Caco-2 (cell line): Measurements from ENCODE around the gene CRADD. TPM values are rescaled to one million over a fixed set of nuclear protein-coding genes. Genes with fewer than 3 reads are reported as not detected.

Experiments
- BruUV-seq: library from RNA; stranded (reverse); fragments of 400-500 nt; replicated peaks from 2 replicates; lab custom pipeline; 2021; lab: Mats Ljungman, UMichigan
- CTCF ChIA-PET: fragments of 300-600 bp; sonication (Branson Sonifier 250); formaldehyde crosslinking; loops from one replicate; lab custom pipeline; 2022; ENCODE audit warnings: antibody characterized with exemption; lab: Charles Lee
- POLR2A ChIA-PET: fragments of 300-600 bp; sonication (Branson Sonifier 250); formaldehyde crosslinking; loops from one replicate; lab custom pipeline; 2022; ENCODE audit warnings: antibody characterized with exemption; lab: Charles Lee
- DNase-seq, 2 experiments: peaks; one replicate each; pipeline versions ENCODE4 v3.0.0 to v3.0.0-alpha.2; 2020 to 2022
- H3K27me3 ChIP-seq: replicated peaks from 2 replicates; pipeline ENCODE4 v1.6.0; 2011; ENCODE audit warnings: low read length; ENCODE audit not compliant: control insufficient read depth, insufficient read depth
- H3K36me3 ChIP-seq: 2 replicates; pipeline ENCODE4 v1.5.1; 2011; ENCODE audit warnings: low read length; ENCODE audit not compliant: control insufficient read depth, insufficient read depth
- H3K4me1 ChIP-seq: fragments of 250-450 bp; sonication (Bioruptor Pico); 2 replicates; pipeline ENCODE4 v1.5.1; 2020; ENCODE audit warnings: mild to moderate bottlenecking
- H3K4me3 ChIP-seq: 2 replicates; pipeline ENCODE4 v1.5.1; 2011; ENCODE audit warnings: low read depth, mild to moderate bottlenecking, control low read depth, low read length
- H3K9me3 ChIP-seq: fragments of 250-450 bp; sonication (Bioruptor Pico); 2 replicates; pipeline ENCODE4 v1.5.1; 2020; ENCODE audit warnings: mild to moderate bottlenecking, moderate library complexity
- H3K27ac Mint-ChIP-seq: one replicate; pipeline ENCODE4 v1.8.0; 2022; ENCODE audit warnings: mixed read lengths; ENCODE audit not compliant: unreplicated experiment
- H3K27me3 Mint-ChIP-seq: one replicate; pipeline ENCODE4 v1.8.0; 2022; ENCODE audit warnings: mixed read lengths; ENCODE audit not compliant: insufficient read depth, unreplicated experiment
- H3K36me3 Mint-ChIP-seq: one replicate; pipeline ENCODE4 v1.8.0; 2022; ENCODE audit warnings: mild to moderate bottlenecking, mixed read lengths; ENCODE audit not compliant: insufficient read depth, unreplicated experiment
- H3K4me1 Mint-ChIP-seq: one replicate; pipeline ENCODE4 v1.8.0; 2022; ENCODE audit warnings: low read depth, mixed read lengths; ENCODE audit not compliant: unreplicated experiment
- H3K4me3 Mint-ChIP-seq: one replicate; pipeline ENCODE4 v1.8.0; 2022; ENCODE audit warnings: mild to moderate bottlenecking, moderate library complexity, mixed read lengths; ENCODE audit not compliant: unreplicated experiment
- H3K9me3 Mint-ChIP-seq: one replicate; pipeline ENCODE4 v1.8.0; 2022; ENCODE audit warnings: mixed read lengths; ENCODE audit not compliant: unreplicated experiment
- CTCF ChIP-seq, 2 experiments: fragments of 200-600 bp in 1 of 2; IDR thresholded peaks; 1 replicate in 1 of 2; 2 replicates in 1 of 2; pipeline versions ENCODE4 v1.5.1 to v1.8.0; 2011 to 2022; ENCODE audit warnings: antibody characterized with exemption in 1 of 2, control low read depth in 1 of 2, inconsistent platforms in 1 of 2, low read depth in 1 of 2, low read length in 1 of 2, mild to moderate bottlenecking in 1 of 2, moderate library complexity in 1 of 2; ENCODE audit not compliant: insufficient read depth in 1 of 2, severe bottlenecking in 1 of 2, unreplicated experiment in 1 of 2
- intact Hi-C: fragments of 100-400 bp; cut with micrococcal nuclease; formaldehyde crosslinking; loops from one replicate; pipeline ENCODE4 v1.10.0; 2022; ENCODE audit not compliant: unreplicated experiment
- total RNA-seq: library from RNA; stranded (reverse); gene quantifications from 2 replicates; pipeline ENCODE4 v1.2.3, GENCODE V29; 2022

CRADD gene
- total RNA-seq, 1 experiment from 2014 or later, result 29.2 TPM

GRCh38 chr12:93723568-93723930 is 46.4 kb downstream of the CRADD start:
- H3K9me3 ChIP-seq, result peaks cover 13% of the 10 kb centered on the region
- ChIA-PET POLR2A (no interaction called here), CTCF (no interaction called here)
- peaks cover 22% of the 10 kb centered on the region for H3K36me3 Mint-ChIP-seq
- DNase-seq, result no peak
- no TSS peak for BruUV-seq
- no peak for TF ChIP-seq CTCF (IDR thresholded peaks at IDR 0.05; ENCODE audit: insufficient read depth in 1 of 2, low read depth in 1 of 2, low read length in 1 of 2, severe bottlenecking in 1 of 2, unreplicated experiment in 1 of 2)
- H3K9me3 Mint-ChIP-seq, result peaks cover 39% of the 10 kb centered on the region
- peaks cover 10% of the 10 kb centered on the region for H3K4me1 Mint-ChIP-seq
- no peaks in the 10 kb centered on the region for H3K36me3 ChIP-seq
- H3K27me3 Mint-ChIP-seq, result no peaks in the 10 kb centered on the region
- H3K4me3 Mint-ChIP-seq, result no peak overlapping the region
- H3K4me1 ChIP-seq, result 0 out of 2 replicates have a peak, but pooled peaks cover 4% of the 10 kb centered on the region
- no peak overlapping the region for H3K4me3 ChIP-seq
- no peaks in the 10 kb centered on the region for H3K27me3 ChIP-seq
- intact Hi-C loops, result no loop called here
- peak overlapping the region; percentile 28 for H3K27ac Mint-ChIP-seq

- POLR2A ChIA-PET, result no interaction called here
- Mint-ChIP-seq H3K4me3 (no peak overlapping the region), H3K27ac (no peak overlapping the region), H3K9me3 (peaks cover 26% of the 10 kb centered on the region), H3K4me1 (peaks cover 20% of the 10 kb centered on the region), H3K36me3 (peaks cover 18% of the 10 kb centered on the region), H3K27me3 (no peaks in the 10 kb centered on the region)
- DNase-seq, result no peak
- CTCF ChIA-PET, result no interaction called here
- intact Hi-C loops, result no loop called here
- Histone ChIP-seq H3K4me3 (no peak overlapping the region), H3K27me3 (no peaks in the 10 kb centered on the region), H3K9me3 (peaks cover 5% of the 10 kb centered on the region), H3K36me3 (no peaks in the 10 kb centered on the region), H3K4me1 (peaks cover 9% of the 10 kb centered on the region; the same call in 1 of the 2 replicates)
- TF ChIP-seq CTCF (IDR thresholded peaks at IDR 0.05; ENCODE audit: insufficient read depth in 1 of 2, low read depth in 1 of 2, low read length in 1 of 2, severe bottlenecking in 1 of 2, unreplicated experiment in 1 of 2), result no peak
- no TSS peak for BruUV-seq
These were observed 48.4 kb downstream of the CRADD start for GRCh38 chr12:93725531-93725930.

GRCh38 chr12:93727195-93727811 is 50.1 kb downstream of the CRADD start:
- Mint-ChIP-seq H3K4me1 (peaks cover 18% of the 10 kb centered on the region), H3K36me3 (peaks cover 16% of the 10 kb centered on the region), H3K27me3 (no peaks in the 10 kb centered on the region), H3K4me3 (no peak overlapping the region), H3K27ac (no peak overlapping the region), H3K9me3 (peaks cover 8% of the 10 kb centered on the region)
- Histone ChIP-seq H3K4me3 (no peak overlapping the region), H3K27me3 (no peaks in the 10 kb centered on the region), H3K4me1 (peaks cover 9% of the 10 kb centered on the region; the same call in 1 of the 2 replicates), H3K36me3 (no peaks in the 10 kb centered on the region), H3K9me3 (peaks cover 2% of the 10 kb centered on the region; the same call in 1 of the 2 replicates)
- no peak for TF ChIP-seq CTCF (IDR thresholded peaks at IDR 0.05; ENCODE audit: insufficient read depth in 1 of 2, low read depth in 1 of 2, low read length in 1 of 2, severe bottlenecking in 1 of 2, unreplicated experiment in 1 of 2)
- CTCF ChIA-PET, result interaction anchor here (0.6 kb wide), 1 partner anchor 12 kb away, joined by 3 read pairs; no protein-coding TSS in a partner anchor
- BruUV-seq, result no TSS peak
- no peak for DNase-seq
- intact Hi-C loops, result no loop called here
- POLR2A ChIA-PET, result no interaction called here
